ENCODE data around the gene SOCS1. TPM values are rescaled to one million over a fixed set of nuclear protein-coding genes. Genes with fewer than 3 reads are reported as not detected.
"Not testable (repeated sequence)": the region's sequence is repeated elsewhere in the genome, so short reads cannot be mapped to it uniquely, and the experiment has no call there.

Gene SOCS1
- total and polyA plus RNA-seq, 3 experiments from 2014 or later = 17.1 to 144 (median 128) TPM

DNA sequence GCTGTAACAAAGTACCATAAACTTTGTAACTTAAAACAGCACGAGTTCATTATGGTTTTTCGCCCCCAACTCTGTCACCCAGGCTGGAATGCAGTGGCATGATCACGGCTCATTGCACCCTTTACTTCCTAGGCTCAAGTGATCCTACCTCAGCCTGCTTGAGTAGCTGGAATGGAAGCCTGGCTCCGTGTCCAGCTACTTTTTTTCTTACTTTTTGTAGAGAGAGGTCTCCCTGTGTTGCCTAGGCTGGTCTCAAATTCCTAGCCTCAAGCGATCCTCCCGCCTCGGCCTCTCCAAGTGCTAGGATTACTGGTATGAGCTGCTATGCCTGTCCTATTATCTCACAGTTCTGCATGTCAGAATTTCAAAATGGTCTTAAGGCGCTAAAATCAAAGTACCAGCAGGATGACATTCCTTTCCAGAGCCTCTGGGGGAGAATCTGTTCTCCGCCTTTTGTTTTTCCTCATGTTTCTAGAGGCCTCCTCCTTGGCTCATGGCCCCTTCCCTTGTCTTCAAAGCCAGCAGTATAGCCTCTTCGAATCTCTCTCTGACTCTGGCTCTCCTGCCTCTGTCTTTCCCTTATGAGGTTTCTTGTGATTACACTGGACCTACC is 35.2 kb upstream of the SOCS1 start:
- Histone ChIP-seq H3K9me3 (ENCODE audit: low read length) (no peaks in the 10 kb centered on the region), H3K4me3 (ENCODE audit: low read length) (no peak overlapping the region), H3K27me3 (ENCODE audit: insufficient read depth, low read length, poor library complexity, severe bottlenecking) (peaks cover 3% of the 10 kb centered on the region), H3K27ac (ENCODE audit: low read depth, low read length) (no peak overlapping the region), H3K4me1 (ENCODE audit: insufficient read depth, low read length) (no peaks in the 10 kb centered on the region), H3K36me3 (ENCODE audit: insufficient read depth, low read length) (no peaks in the 10 kb centered on the region)
- no peak for DNase-seq
- peaks cover 17 to 32% of the 10 kb centered on the region in 2 donors for H3K27me3 Mint-ChIP-seq
- CTCF ChIA-PET = interaction anchor here (0.7 kb wide), 1 partner anchor 65 kb away, joined by 3 read pairs; no protein-coding TSS in a partner anchor
- H3K27ac Mint-ChIP-seq = no peak overlapping the region
- POLR2A ChIA-PET = no interaction called here
- H3K36me3 Mint-ChIP-seq = peaks cover 0 to 4% (median 0%) of the 10 kb centered on the region in 3 donors
- H3K4me3 Mint-ChIP-seq = no peak overlapping the region
- no peaks in the 10 kb centered on the region for H3K9me3 Mint-ChIP-seq
- no peaks in the 10 kb centered on the region for H3K4me1 Mint-ChIP-seq

GRCh38 chr16:11290102-11290893 is 34.3 kb upstream of the SOCS1 start:
- peaks cover 3% of the 10 kb centered on the region for H3K27me3 ChIP-seq (ENCODE audit: insufficient read depth, low read length, poor library complexity, severe bottlenecking)
- H3K36me3 ChIP-seq (ENCODE audit: insufficient read depth, low read length) = no peaks in the 10 kb centered on the region
- POLR2A ChIA-PET = no interaction called here
- DNase-seq = no peak
- no peak overlapping the region for H3K4me3 Mint-ChIP-seq
- no peak overlapping the region for H3K27ac ChIP-seq (ENCODE audit: low read depth, low read length)
- no peaks in the 10 kb centered on the region for H3K4me1 ChIP-seq (ENCODE audit: insufficient read depth, low read length)
- no peaks in the 10 kb centered on the region for H3K9me3 Mint-ChIP-seq
- H3K4me3 ChIP-seq (ENCODE audit: low read length) = no peak overlapping the region
- H3K4me1 Mint-ChIP-seq = no peaks in the 10 kb centered on the region
- H3K27ac Mint-ChIP-seq = peak overlapping the region in 1 of 8 donors; percentile 51
- no peaks in the 10 kb centered on the region for H3K9me3 ChIP-seq (ENCODE audit: low read length)
- H3K27me3 Mint-ChIP-seq = peaks cover 17 to 32% of the 10 kb centered on the region in 2 donors
- H3K36me3 Mint-ChIP-seq = peaks cover 0 to 4% (median 0%) of the 10 kb centered on the region in 3 donors
- CTCF ChIA-PET = no interaction called here

DNA sequence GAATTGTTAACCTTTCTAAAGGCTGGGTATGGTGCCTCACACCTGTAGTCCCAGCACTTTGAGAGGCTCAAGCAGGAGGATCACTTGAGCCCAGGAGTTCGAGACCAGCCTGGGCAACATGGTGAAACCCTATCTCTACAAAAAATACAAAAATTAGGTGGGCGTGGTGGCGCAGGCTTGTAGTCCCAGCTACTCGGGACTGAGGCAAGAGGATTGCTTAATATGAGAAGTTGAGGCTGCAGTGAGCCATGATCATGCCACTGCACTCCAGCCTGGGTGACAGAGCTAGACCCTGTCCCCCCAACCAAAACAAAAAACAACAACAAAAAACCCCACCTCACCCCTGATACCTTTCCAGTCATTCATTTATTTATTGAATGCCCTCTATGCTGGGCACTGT is 33.7 kb upstream of the SOCS1 start:
- H3K4me1 Mint-ChIP-seq; H3K4me3 Mint-ChIP-seq; POLR2A ChIA-PET; H3K9me3 ChIP-seq (ENCODE audit: low read length); H3K36me3 Mint-ChIP-seq; CTCF ChIA-PET; H3K27me3 ChIP-seq (ENCODE audit: insufficient read depth, low read length, poor library complexity, severe bottlenecking); DNase-seq; H3K27ac Mint-ChIP-seq; H3K36me3 ChIP-seq (ENCODE audit: insufficient read depth, low read length); H3K4me3 ChIP-seq (ENCODE audit: low read length); H3K4me1 ChIP-seq (ENCODE audit: insufficient read depth, low read length); H3K27ac ChIP-seq (ENCODE audit: low read depth, low read length); H3K9me3 Mint-ChIP-seq: not testable (repeated sequence)
- peaks cover 17 to 27% of the 10 kb centered on the region in 2 donors for H3K27me3 Mint-ChIP-seq

DNA sequence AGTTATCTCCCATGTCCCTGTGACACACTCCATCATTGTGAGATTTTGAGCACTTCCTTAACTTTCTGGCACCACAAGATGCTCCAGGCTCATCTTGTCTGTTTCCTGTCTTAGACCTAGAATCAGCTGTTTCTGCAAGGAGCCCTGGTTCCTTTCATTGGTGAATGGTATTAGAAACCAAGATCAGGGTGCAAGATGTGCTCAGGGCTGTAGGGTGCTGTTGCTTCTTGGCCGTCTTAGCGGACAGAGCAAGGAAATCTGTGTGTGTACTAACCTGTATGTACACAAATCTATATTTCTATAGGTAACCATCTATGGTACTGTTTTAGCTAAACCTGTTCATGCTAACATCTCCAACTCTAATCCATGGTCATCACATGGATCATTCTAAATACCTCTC is 33.2 kb upstream of the SOCS1 start:
- no peaks in the 10 kb centered on the region for H3K36me3 ChIP-seq (ENCODE audit: insufficient read depth, low read length)
- peaks cover 3% of the 10 kb centered on the region for H3K27me3 ChIP-seq (ENCODE audit: insufficient read depth, low read length, poor library complexity, severe bottlenecking)
- no peak overlapping the region for H3K27ac Mint-ChIP-seq
- no peak overlapping the region for H3K4me3 ChIP-seq (ENCODE audit: low read length)
- DNase-seq = no peak
- H3K36me3 Mint-ChIP-seq = peaks cover 0 to 4% (median 0%) of the 10 kb centered on the region in 3 donors
- no peak overlapping the region for H3K4me3 Mint-ChIP-seq
- H3K4me1 Mint-ChIP-seq = no peaks in the 10 kb centered on the region
- POLR2A ChIA-PET = no interaction called here
- no peaks in the 10 kb centered on the region for H3K9me3 ChIP-seq (ENCODE audit: low read length)
- H3K27ac ChIP-seq (ENCODE audit: low read depth, low read length) = no peak overlapping the region
- H3K9me3 Mint-ChIP-seq = no peaks in the 10 kb centered on the region
- CTCF ChIA-PET = no interaction called here
- H3K27me3 Mint-ChIP-seq = peaks cover 17 to 27% of the 10 kb centered on the region in 2 donors
- H3K4me1 ChIP-seq (ENCODE audit: insufficient read depth, low read length) = no peaks in the 10 kb centered on the region

DNA sequence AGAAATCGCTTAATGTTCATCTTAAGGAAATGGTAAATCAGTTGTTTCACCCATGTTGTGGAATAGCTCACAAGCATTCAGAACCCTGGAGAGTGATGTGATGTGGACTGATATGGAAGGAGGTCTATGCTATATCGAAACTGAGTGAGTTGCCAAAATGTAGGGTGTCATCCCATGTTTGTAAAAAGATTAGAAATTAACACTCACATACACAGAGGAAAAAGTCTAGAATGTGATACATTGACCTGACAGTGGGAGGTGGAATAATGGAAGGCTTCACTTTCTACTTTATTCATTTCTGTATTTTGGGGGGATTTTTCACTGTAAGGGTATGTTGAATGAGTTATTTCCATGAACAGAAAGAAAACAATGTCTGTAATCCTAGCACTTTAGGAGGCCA is 29.8 kb upstream of the SOCS1 start:
- ChIA-PET POLR2A (no interaction called here), CTCF (interaction anchor here (0.6 to 1.1 kb wide), 2 partner anchors 29 to 71 kb away, joined by 3 read pairs; partner anchors contain the start of gene SOCS1)
- no peak for DNase-seq
- H3K27me3 ChIP-seq (ENCODE audit: insufficient read depth, low read length, poor library complexity, severe bottlenecking) = no peaks in the 10 kb centered on the region
- peaks cover 0 to 4% (median 0%) of the 10 kb centered on the region in 3 donors for H3K36me3 Mint-ChIP-seq
- H3K9me3 Mint-ChIP-seq = no peaks in the 10 kb centered on the region
- no peaks in the 10 kb centered on the region for H3K4me1 ChIP-seq (ENCODE audit: insufficient read depth, low read length)
- no peaks in the 10 kb centered on the region for H3K36me3 ChIP-seq (ENCODE audit: insufficient read depth, low read length)
- no peak overlapping the region for H3K4me3 ChIP-seq (ENCODE audit: low read length)
- no peak overlapping the region for H3K27ac ChIP-seq (ENCODE audit: low read depth, low read length)
- H3K27me3 Mint-ChIP-seq = peaks cover 15 to 22% of the 10 kb centered on the region in 2 donors
- no peak overlapping the region for H3K4me3 Mint-ChIP-seq
- no peaks in the 10 kb centered on the region for H3K4me1 Mint-ChIP-seq
- H3K9me3 ChIP-seq (ENCODE audit: low read length) = no peaks in the 10 kb centered on the region
- H3K27ac Mint-ChIP-seq = no peak overlapping the region

- no peaks in the 10 kb centered on the region for H3K9me3 Mint-ChIP-seq
- H3K36me3 Mint-ChIP-seq = peaks cover 0 to 4% (median 0%) of the 10 kb centered on the region in 3 donors
- Histone ChIP-seq H3K36me3 (ENCODE audit: insufficient read depth, low read length) (no peaks in the 10 kb centered on the region), H3K27me3 (ENCODE audit: insufficient read depth, low read length, poor library complexity, severe bottlenecking) (no peaks in the 10 kb centered on the region), H3K27ac (ENCODE audit: low read depth, low read length) (no peak overlapping the region), H3K9me3 (ENCODE audit: low read length) (no peaks in the 10 kb centered on the region), H3K4me1 (ENCODE audit: insufficient read depth, low read length) (no peaks in the 10 kb centered on the region), H3K4me3 (ENCODE audit: low read length) (no peak overlapping the region)
- no peaks in the 10 kb centered on the region for H3K4me1 Mint-ChIP-seq
- H3K27ac Mint-ChIP-seq = peak overlapping the region in 1 of 8 donors; percentile 35
- DNase-seq = no peak
- no peak overlapping the region for H3K4me3 Mint-ChIP-seq
- POLR2A ChIA-PET = no interaction called here
- peaks cover 8 to 11% of the 10 kb centered on the region in 2 donors for H3K27me3 Mint-ChIP-seq
- CTCF ChIA-PET = interaction anchor here (0.7 to 1.3 kb wide), 2 partner anchors 29 to 72 kb away, joined by 3 to 4 read pairs; no protein-coding TSS in a partner anchor
Measured at GRCh38 chr16:11283820-11284248, 27.8 kb upstream of the SOCS1 start.

DNA sequence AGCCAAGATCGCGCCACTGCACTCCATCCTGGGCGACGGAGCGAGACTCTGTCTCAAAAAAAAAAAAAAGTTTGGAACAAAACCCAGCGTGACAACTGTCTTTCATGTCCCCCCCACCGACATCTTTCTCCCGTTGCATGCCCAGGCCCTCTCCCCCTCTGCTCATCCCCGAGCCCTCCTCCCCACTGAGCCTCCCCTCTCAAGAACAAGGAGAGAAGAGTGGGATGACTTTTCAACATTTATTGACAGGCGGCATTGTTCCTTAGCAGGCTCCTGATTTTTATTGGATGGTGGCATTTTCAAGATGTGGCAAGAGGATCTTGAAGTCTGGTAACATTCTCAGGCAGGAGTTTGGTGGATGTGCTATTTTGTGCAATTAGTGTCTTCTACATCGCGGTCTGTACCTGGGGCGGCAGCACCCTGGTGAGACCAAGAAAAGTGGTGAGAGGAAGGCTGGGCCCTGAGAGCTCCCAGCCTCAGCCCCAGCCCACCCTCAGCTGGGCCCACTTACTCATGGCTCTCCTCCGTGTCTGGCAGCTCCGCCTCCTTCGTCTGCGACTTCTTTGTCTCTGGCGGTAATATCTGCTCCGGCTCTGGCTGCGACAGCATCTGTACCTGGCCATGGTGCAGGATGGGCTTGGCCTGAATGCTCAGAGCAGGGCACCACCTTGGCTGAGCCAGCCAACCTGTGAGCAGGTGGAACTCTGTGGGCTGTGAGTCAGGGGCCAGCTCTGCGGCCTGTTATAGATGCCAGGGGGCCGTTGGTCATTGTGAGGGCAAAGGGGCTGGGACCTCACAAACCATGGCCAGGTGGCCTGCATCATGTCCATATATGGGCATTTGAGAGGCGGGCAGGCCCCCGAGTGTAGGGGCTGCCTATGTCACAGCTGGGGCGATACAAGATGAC is 24.9 kb upstream of the SOCS1 start, which contains the start of gene PRM1:
Gene PRM1, minus strand, starts transcription at position 715 of the 907 bp plus-strand sequence. Its CDS starts 92 bp downstream, at position 623.
- DNase-seq = no peak
- Histone ChIP-seq H3K9me3 (ENCODE audit: low read length) (no peaks in the 10 kb centered on the region), H3K27ac (ENCODE audit: low read depth, low read length) (no peak within 1 kb of the TSS), H3K36me3 (ENCODE audit: insufficient read depth, low read length) (no peaks in the 10 kb centered on the region), H3K4me3 (ENCODE audit: low read length) (no peak within 1 kb of the TSS), H3K27me3 (ENCODE audit: insufficient read depth, low read length, poor library complexity, severe bottlenecking) (no peaks in the 10 kb centered on the region), H3K4me1 (ENCODE audit: insufficient read depth, low read length) (no peaks in the 10 kb centered on the region)
- Mint-ChIP-seq H3K4me3 (peak within 1 kb of the TSS in 1 of 7 donors; percentile 32), H3K27ac (no peak within 1 kb of the TSS), H3K9me3 (no peaks in the 10 kb centered on the region), H3K4me1 (no peaks in the 10 kb centered on the region), H3K27me3 (peaks cover 8 to 12% of the 10 kb centered on the region in 2 donors), H3K36me3 (no peaks in the 10 kb centered on the region)
- ChIA-PET POLR2A (no interaction called here), CTCF (interaction anchor here (1.3 kb wide), 1 partner anchor 19 kb away, joined by 3 read pairs; no protein-coding TSS in a partner anchor)

All from CD8-positive, alpha-beta memory T cell (primary cell).